Measurements from ENCODE around the gene FAM184A. TPM values are rescaled to one million over a fixed set of nuclear protein-coding genes. Genes with fewer than 3 reads are reported as not detected.
A peak's percentile ranks its signal among the peaks of the same experiment; 100 is the strongest.

FAM184A gene
- total RNA-seq, 1 donor from 2014 or later = 134 TPM

- Mint-ChIP-seq H3K27ac (ENCODE audit: unreplicated experiment) (no peak overlapping the region), H3K27me3 (ENCODE audit: unreplicated experiment) (no peaks in the 10 kb centered on the region), H3K36me3 (ENCODE audit: low read depth, unreplicated experiment) (peaks cover 17% of the 10 kb centered on the region), H3K9me3 (ENCODE audit: unreplicated experiment) (no peaks in the 10 kb centered on the region), H3K4me3 (ENCODE audit: unreplicated experiment) (no peak overlapping the region), H3K4me1 (ENCODE audit: unreplicated experiment) (peaks cover 17% of the 10 kb centered on the region)
- DNase-seq (ENCODE audit: low spot score) = no peak
- TF ChIP-seq CTCF (IDR thresholded peaks at IDR 0.05; ENCODE audit: unreplicated experiment) = no peak
Observed at GRCh38 chr6:119043265-119043664, 35.2 kb downstream of the FAM184A start.

- H3K4me1 Mint-ChIP-seq (ENCODE audit: unreplicated experiment) = peaks cover 33% of the 10 kb centered on the region
- H3K27ac Mint-ChIP-seq (ENCODE audit: unreplicated experiment) = no peak overlapping the region
- DNase-seq (ENCODE audit: low spot score) = no peak
- no peak for TF ChIP-seq CTCF (IDR thresholded peaks at IDR 0.05; ENCODE audit: unreplicated experiment)
- H3K4me3 Mint-ChIP-seq (ENCODE audit: unreplicated experiment) = no peak overlapping the region
- peaks cover 17% of the 10 kb centered on the region for H3K36me3 Mint-ChIP-seq (ENCODE audit: low read depth, unreplicated experiment)
- H3K27me3 Mint-ChIP-seq (ENCODE audit: unreplicated experiment) = no peaks in the 10 kb centered on the region
- H3K9me3 Mint-ChIP-seq (ENCODE audit: unreplicated experiment) = no peaks in the 10 kb centered on the region
Observed at GRCh38 chr6:119040636-119041035, 37.8 kb downstream of the FAM184A start.

GRCh38 chr6:119040229-119040628 lies 38.2 kb downstream of the FAM184A start:
- no peak overlapping the region for H3K27ac Mint-ChIP-seq (ENCODE audit: unreplicated experiment)

GRCh38 chr6:119037941-119038623 lies 40.4 kb downstream of the FAM184A start:
- Mint-ChIP-seq H3K36me3 (ENCODE audit: low read depth, unreplicated experiment) (peaks cover 17% of the 10 kb centered on the region), H3K27ac (ENCODE audit: unreplicated experiment) (peak overlapping the region; percentile 81), H3K27me3 (ENCODE audit: unreplicated experiment) (no peaks in the 10 kb centered on the region), H3K4me3 (ENCODE audit: unreplicated experiment) (no peak overlapping the region), H3K4me1 (ENCODE audit: unreplicated experiment) (peaks cover 43% of the 10 kb centered on the region), H3K9me3 (ENCODE audit: unreplicated experiment) (no peaks in the 10 kb centered on the region)
- no peak for DNase-seq (ENCODE audit: low spot score)
- no peak for TF ChIP-seq CTCF (IDR thresholded peaks at IDR 0.05; ENCODE audit: unreplicated experiment)

More at GRCh38 chr6:119040229-119040628, 38.2 kb downstream of the FAM184A start:
- H3K4me1 Mint-ChIP-seq (ENCODE audit: unreplicated experiment) = peaks cover 36% of the 10 kb centered on the region
- peak overlapping the region; percentile 26 for H3K4me3 Mint-ChIP-seq (ENCODE audit: unreplicated experiment)
- H3K9me3 Mint-ChIP-seq (ENCODE audit: unreplicated experiment) = no peaks in the 10 kb centered on the region
- no peaks in the 10 kb centered on the region for H3K27me3 Mint-ChIP-seq (ENCODE audit: unreplicated experiment)
- H3K36me3 Mint-ChIP-seq (ENCODE audit: low read depth, unreplicated experiment) = peaks cover 17% of the 10 kb centered on the region
- TF ChIP-seq CTCF (IDR thresholded peaks at IDR 0.05; ENCODE audit: unreplicated experiment) = no peak
- DNase-seq (ENCODE audit: low spot score) = no peak

GRCh38 chr6:119037264-119037663 lies 41.2 kb downstream of the FAM184A start:
- H3K9me3 Mint-ChIP-seq (ENCODE audit: unreplicated experiment) = no peaks in the 10 kb centered on the region
- peaks cover 43% of the 10 kb centered on the region for H3K4me1 Mint-ChIP-seq (ENCODE audit: unreplicated experiment)
- no peak for DNase-seq (ENCODE audit: low spot score)
- H3K4me3 Mint-ChIP-seq (ENCODE audit: unreplicated experiment) = no peak overlapping the region
- peaks cover 17% of the 10 kb centered on the region for H3K36me3 Mint-ChIP-seq (ENCODE audit: low read depth, unreplicated experiment)
- TF ChIP-seq CTCF (IDR thresholded peaks at IDR 0.05; ENCODE audit: unreplicated experiment) = no peak
- H3K27me3 Mint-ChIP-seq (ENCODE audit: unreplicated experiment) = no peaks in the 10 kb centered on the region
- H3K27ac Mint-ChIP-seq (ENCODE audit: unreplicated experiment) = peak overlapping the region; percentile 82
